WTC11 (cell line): ENCODE data around the gene CDC16. TPM values are rescaled to one million over a fixed set of nuclear protein-coding genes. Genes with fewer than 3 reads are reported as not detected.

Experiments
- ATAC-seq: fragments of 200-7000 bp; cut with Tn5 transposase; 2 replicates; pipeline ENCODE4 v1.10.0; 2021; ENCODE audit warnings: mild to moderate bottlenecking, moderate library complexity
- CTCF ChIA-PET: fragments of 300-600 bp; sonication (Branson Sonifier 250); formaldehyde crosslinking; loops from one replicate; lab custom pipeline; 2021; ENCODE audit warnings: antibody characterized with exemption; lab: Charles Lee
- POLR2A ChIA-PET: fragments of 350-600 bp; sonication (Branson Sonifier 250); formaldehyde crosslinking; loops from one replicate; lab custom pipeline; 2021; ENCODE audit warnings: antibody characterized with exemption; lab: Charles Lee
- DNase-seq: peaks from one replicate; pipeline ENCODE4 v3.0.0; 2021; ENCODE audit warnings: low spot score
- H3K27ac Mint-ChIP-seq: 2 replicates; pipeline ENCODE4 v1.8.0; 2021; ENCODE audit warnings: mixed read lengths
- H3K27me3 Mint-ChIP-seq: 2 replicates; pipeline ENCODE4 v1.8.0; 2021; ENCODE audit warnings: low read depth, mild to moderate bottlenecking, moderate library complexity, mixed read lengths
- H3K36me3 Mint-ChIP-seq: 2 replicates; pipeline ENCODE4 v1.8.0; 2021; ENCODE audit warnings: mixed read lengths
- H3K4me1 Mint-ChIP-seq: 2 replicates; pipeline ENCODE4 v1.8.0; 2022; ENCODE audit warnings: mixed read lengths
- H3K4me3 Mint-ChIP-seq: 2 replicates; pipeline ENCODE4 v1.8.0; 2021; ENCODE audit warnings: mild to moderate bottlenecking, moderate library complexity, mixed read lengths
- H3K9me3 Mint-ChIP-seq: 2 replicates; pipeline ENCODE4 v1.8.0; 2021; ENCODE audit warnings: mixed read lengths
- ATF2 ChIP-seq: sonication (generic); formaldehyde crosslinking; IDR thresholded peaks from 2 replicates; pipeline ENCODE4 v1.8.1; 2022; ENCODE audit warnings: low read depth, missing genetic modification reagents, borderline replicate concordance
- CREB1 ChIP-seq: sonication (generic); formaldehyde crosslinking; IDR thresholded peaks from 2 replicates; pipeline ENCODE4 v1.8.0; 2023; ENCODE audit warnings: mild to moderate bottlenecking, missing genetic modification reagents
- CTCF ChIP-seq: fragments of 200-600 bp; IDR thresholded peaks from 2 replicates; pipeline ENCODE4 v1.8.0; 2022; ENCODE audit warnings: antibody characterized with exemption
- E2F1 ChIP-seq: sonication (generic); formaldehyde crosslinking; IDR thresholded peaks from 2 replicates; pipeline ENCODE4 v1.8.0; 2022; ENCODE audit warnings: mild to moderate bottlenecking, missing genetic modification reagents
- E2F4 ChIP-seq: sonication (generic); formaldehyde crosslinking; IDR thresholded peaks from 2 replicates; pipeline ENCODE4 v1.8.1; 2022; ENCODE audit warnings: low read depth, mild to moderate bottlenecking, moderate library complexity, missing genetic modification reagents, borderline replicate concordance
- ESRRA ChIP-seq: sonication (generic); formaldehyde crosslinking; IDR thresholded peaks from 2 replicates; pipeline ENCODE4 v1.8.1; 2022; ENCODE audit warnings: mild to moderate bottlenecking, missing genetic modification reagents, borderline replicate concordance
- HMGA2 ChIP-seq: fragments of 250-450 bp; sonication (Bioruptor Pico); IDR thresholded peaks from 2 replicates; pipeline ENCODE4 v1.4.0; 2021; ENCODE audit warnings: mild to moderate bottlenecking, moderate library complexity
- MLX ChIP-seq: sonication (generic); formaldehyde crosslinking; IDR thresholded peaks from 2 replicates; pipeline ENCODE4 v1.8.1; 2023; ENCODE audit warnings: mild to moderate bottlenecking, missing genetic modification reagents, moderate library complexity
- NFYB ChIP-seq: sonication (generic); formaldehyde crosslinking; conservative IDR thresholded peaks from 2 replicates; pipeline ENCODE4 v1.8.0; 2022; ENCODE audit warnings: low read depth, missing genetic modification reagents
- NR3C1 ChIP-seq: sonication (generic); formaldehyde crosslinking; conservative IDR thresholded peaks from 2 replicates; pipeline ENCODE4 v1.8.1; 2023; ENCODE audit warnings: low read depth, mild to moderate bottlenecking, missing genetic modification reagents
- PRDM15 ChIP-seq: sonication (generic); formaldehyde crosslinking; IDR thresholded peaks from 2 replicates; pipeline ENCODE4 v1.8.0; 2022; ENCODE audit warnings: missing genetic modification reagents
- RELA ChIP-seq: sonication (generic); formaldehyde crosslinking; IDR thresholded peaks from 2 replicates; pipeline ENCODE4 v1.8.1; 2022; ENCODE audit warnings: missing genetic modification reagents, mild to moderate bottlenecking, borderline replicate concordance
- TEAD1 ChIP-seq: sonication (generic); formaldehyde crosslinking; IDR thresholded peaks from 2 replicates; pipeline ENCODE4 v1.8.0; 2022; ENCODE audit warnings: mild to moderate bottlenecking, missing genetic modification reagents
- TP53 ChIP-seq: sonication (generic); formaldehyde crosslinking; IDR thresholded peaks from 2 replicates; pipeline ENCODE4 v1.8.1; 2023; ENCODE audit warnings: mild to moderate bottlenecking, missing genetic modification reagents
- ZBTB43 ChIP-seq: sonication (generic); formaldehyde crosslinking; IDR thresholded peaks from 2 replicates; pipeline ENCODE4 v1.8.1; 2023; ENCODE audit warnings: mild to moderate bottlenecking, missing genetic modification reagents
- ZNF219 ChIP-seq: sonication (generic); formaldehyde crosslinking; IDR thresholded peaks from 2 replicates; pipeline ENCODE4 v1.8.0; 2023; ENCODE audit warnings: missing genetic modification reagents, mild to moderate bottlenecking, borderline replicate concordance
- total RNA-seq: library from RNA; stranded (reverse); gene quantifications from 3 replicates; pipeline ENCODE4 v1.2.3, GENCODE V29; 2021

CDC16 gene
- total RNA-seq, 1 experiment from 2014 or later, result 73.5 TPM

GRCh38 chr13:114311908-114312307 lies 77.2 kb downstream of the CDC16 start:
- H3K4me3 Mint-ChIP-seq, result no peak overlapping the region
- no peaks in the 10 kb centered on the region for H3K9me3 Mint-ChIP-seq
- DNase-seq (no peak), ATAC-seq (no peak)
- peaks cover 16% of the 10 kb centered on the region for H3K4me1 Mint-ChIP-seq
- H3K36me3 Mint-ChIP-seq, result peaks cover 6% of the 10 kb centered on the region
- ChIA-PET CTCF (interaction anchor here (0.7 kb wide), 1 partner anchor 566 kb away, joined by 5 read pairs; no protein-coding TSS in a partner anchor), POLR2A (interaction anchor here (0.7 kb wide), 1 partner anchor 723 kb away, joined by 4 read pairs; no protein-coding TSS in a partner anchor)
- no peaks in the 10 kb centered on the region; the same call in 1 of the 2 replicates for H3K27me3 Mint-ChIP-seq
- no peak overlapping the region for H3K27ac Mint-ChIP-seq
- TF ChIP-seq ESRRA (CRISPR knock-in tag) (no peak), ZBTB43 (CRISPR knock-in tag) (no peak), HMGA2 (CRISPR knock-in tag) (no peak), E2F4 (CRISPR knock-in tag) (no peak), NFYB (CRISPR knock-in tag) (no peak), TP53 (CRISPR knock-in tag) (no peak), ATF2 (CRISPR knock-in tag) (no peak), NR3C1 (CRISPR knock-in tag) (no peak), RELA (CRISPR knock-in tag) (no peak), TEAD1 (CRISPR knock-in tag) (no peak), E2F1 (CRISPR knock-in tag) (no peak), CTCF (no peak), ZNF219 (no peak), PRDM15 (no peak), MLX (CRISPR knock-in tag) (no peak), CREB1 (CRISPR knock-in tag) (no peak)
